Fibroblast of villous mesenchyme (primary cell): ENCODE results near the gene ABHD14A. TPM values are rescaled to one million over a fixed set of nuclear protein-coding genes. Genes with fewer than 3 reads are reported as not detected.

ENCODE experiments used
- DNase-seq: peaks from one replicate; pipeline ENCODE4 v3.0.0-alpha.2; 2010; ENCODE audit warnings: low read depth
- H3K4me3 ChIP-seq: 2 replicates; pipeline ENCODE4 v1.5.1; 2011; ENCODE audit warnings: low read depth, mild to moderate bottlenecking, low read length
- CTCF ChIP-seq: IDR thresholded peaks from 2 replicates; pipeline ENCODE4 v1.5.1; 2012; ENCODE audit warnings: low read depth, mild to moderate bottlenecking, low read length; ENCODE audit not compliant: insufficient read depth
- total RNA-seq: library from RNA; depleted of rRNA; stranded (reverse); fragments of >200 nt; gene quantifications from 2 replicates; pipeline ENCODE4 v1.2.3, GENCODE V29; 2012

Gene ABHD14A
- total RNA-seq, 1 donor, result 5.2 TPM

- DNase-seq, result peak; percentile 59
- no peak overlapping the region for H3K4me3 ChIP-seq
- no peak for TF ChIP-seq CTCF
Observed at GRCh38 chr3:51953445-51953844, 21.4 kb upstream of the ABHD14A start.

- no peak for TF ChIP-seq CTCF
- DNase-seq, result no peak
- no peak overlapping the region for H3K4me3 ChIP-seq
Observed at GRCh38 chr3:51954105-51954504, 20.8 kb upstream of the ABHD14A start.

DNA sequence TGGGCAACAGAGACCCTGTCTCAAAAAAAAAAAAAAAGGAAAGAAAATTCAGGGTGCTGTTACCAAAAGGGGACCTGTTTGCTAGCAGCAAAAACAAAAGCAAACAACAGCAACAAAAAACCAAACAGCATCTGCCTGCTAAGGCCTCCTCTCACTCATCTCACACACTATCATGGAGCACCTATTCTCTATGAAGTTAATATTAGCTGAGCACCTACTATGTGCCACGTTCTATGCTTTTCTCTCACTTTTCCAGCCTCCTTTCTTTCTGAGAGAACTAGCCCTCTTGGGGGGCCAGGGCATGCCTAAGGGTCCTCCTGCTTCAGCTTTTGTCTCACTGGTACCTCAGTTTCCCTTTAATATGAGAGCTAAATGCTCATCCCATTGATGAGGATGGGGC is 20.2 kb upstream of the ABHD14A start:
- no peak overlapping the region for H3K4me3 ChIP-seq
- TF ChIP-seq CTCF, result no peak
- no peak for DNase-seq

DNA sequence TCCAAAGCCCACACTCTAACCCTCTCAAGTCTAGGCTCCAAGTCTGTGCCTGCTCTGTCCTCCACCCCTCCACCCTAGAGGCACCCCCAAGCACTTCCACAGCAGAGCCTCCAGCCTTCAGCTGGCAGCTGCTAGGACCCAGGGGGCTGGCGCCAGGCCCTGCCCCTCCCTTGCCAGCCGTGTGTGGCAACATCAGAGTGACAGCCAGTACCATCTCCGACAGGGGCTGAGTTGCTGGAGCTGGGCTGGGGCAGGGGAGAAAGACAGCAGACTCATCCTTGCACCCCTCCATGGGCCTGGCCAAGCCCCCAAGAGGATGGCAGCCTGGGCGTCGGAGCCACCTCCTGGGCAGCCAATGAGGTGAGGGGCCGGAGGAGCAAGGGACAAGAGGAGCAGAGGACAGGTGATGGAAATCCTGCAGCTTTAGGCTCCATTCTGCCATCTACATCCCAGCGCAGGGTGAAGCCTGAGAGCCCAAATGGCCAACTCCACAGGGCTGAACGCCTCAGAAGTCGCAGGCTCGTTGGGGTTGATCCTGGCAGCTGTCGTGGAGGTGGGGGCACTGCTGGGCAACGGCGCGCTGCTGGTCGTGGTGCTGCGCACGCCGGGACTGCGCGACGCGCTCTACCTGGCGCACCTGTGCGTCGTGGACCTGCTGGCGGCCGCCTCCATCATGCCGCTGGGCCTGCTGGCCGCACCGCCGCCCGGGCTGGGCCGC is 19.5 kb upstream of the ABHD14A start, which contains the start of gene GPR62:
TSS of gene GPR62 (plus strand) at position 207 of the 718 bp plus-strand sequence. CDS start at position 479, 272 bp downstream.
- DNase-seq, result no peak
- H3K4me3 ChIP-seq, result no peak within 1 kb of the TSS

DNA sequence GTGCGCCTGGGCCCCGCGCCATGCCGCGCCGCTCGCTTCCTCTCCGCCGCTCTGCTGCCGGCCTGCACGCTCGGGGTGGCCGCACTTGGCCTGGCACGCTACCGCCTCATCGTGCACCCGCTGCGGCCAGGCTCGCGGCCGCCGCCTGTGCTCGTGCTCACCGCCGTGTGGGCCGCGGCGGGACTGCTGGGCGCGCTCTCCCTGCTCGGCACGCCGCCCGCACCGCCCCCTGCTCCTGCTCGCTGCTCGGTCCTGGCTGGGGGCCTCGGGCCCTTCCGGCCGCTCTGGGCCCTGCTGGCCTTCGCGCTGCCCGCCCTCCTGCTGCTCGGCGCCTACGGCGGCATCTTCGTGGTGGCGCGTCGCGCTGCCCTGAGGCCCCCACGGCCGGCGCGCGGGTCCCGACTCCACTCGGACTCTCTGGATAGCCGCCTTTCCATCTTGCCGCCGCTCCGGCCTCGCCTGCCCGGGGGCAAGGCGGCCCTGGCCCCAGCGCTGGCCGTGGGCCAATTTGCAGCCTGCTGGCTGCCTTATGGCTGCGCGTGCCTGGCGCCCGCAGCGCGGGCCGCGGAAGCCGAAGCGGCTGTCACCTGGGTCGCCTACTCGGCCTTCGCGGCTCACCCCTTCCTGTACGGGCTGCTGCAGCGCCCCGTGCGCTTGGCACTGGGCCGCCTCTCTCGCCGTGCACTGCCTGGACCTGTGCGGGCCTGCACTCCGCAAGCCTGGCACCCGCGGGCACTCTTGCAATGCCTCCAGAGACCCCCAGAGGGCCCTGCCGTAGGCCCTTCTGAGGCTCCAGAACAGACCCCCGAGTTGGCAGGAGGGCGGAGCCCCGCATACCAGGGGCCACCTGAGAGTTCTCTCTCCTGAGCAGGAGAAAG is 18.7 kb upstream of the ABHD14A start:
- peak; percentile 30 for TF ChIP-seq CTCF
- peak; percentile 42 for DNase-seq
- H3K4me3 ChIP-seq, result no peak overlapping the region

More for the DNA sequence above, 19.5 kb upstream of the ABHD14A start, which contains the start of gene GPR62:
- TF ChIP-seq CTCF, result no peak

- H3K4me3 ChIP-seq, result no peak overlapping the region
- TF ChIP-seq CTCF, result no peak
- no peak for DNase-seq
Observed at GRCh38 chr3:51957520-51958205, 17.2 kb upstream of the ABHD14A start.
